ENCODE measurements around the gene RPL37. TPM values are rescaled to one million over a fixed set of nuclear protein-coding genes. Genes with fewer than 3 reads are reported as not detected.

Gene RPL37
- polyA plus RNA-seq, 1 of the 3 experiments (the other 2 are of a cell fraction) = 465 TPM

GRCh38 chr5:40828021-40828631 lies 6.9 kb downstream of the RPL37 start:
- H3K4me3 ChIP-seq (ENCODE audit: low read depth in 2 of 2, low read length in 1 of 2) = no peak overlapping the region
- TF ChIP-seq POLR2AphosphoS5 (IDR thresholded peaks at IDR 0.05; ENCODE audit: low read depth, low read length) = peak; percentile 17; the same call in 1 of the 2 replicates
- no peak for TF ChIP-seq EP300 (IDR thresholded peaks at IDR 0.05; ENCODE audit: borderline replicate concordance in 1 of 2, low read depth in 1 of 2, low read length in 1 of 2)
- DNase-seq = no peak
- no peak overlapping the region for H2AFZ ChIP-seq (ENCODE audit: low read depth)
- H3K4me2 ChIP-seq = no peak overlapping the region
- POLR2A ChIA-PET = no interaction called here
- H3K9ac ChIP-seq = no peak overlapping the region
- peaks cover 10 to 17% of the 10 kb centered on the region in 2 experiments; a peak in 3 of 4 replicates for H3K4me1 ChIP-seq (ENCODE audit: control insufficient read depth in 1 of 2, insufficient read depth in 2 of 2, low read depth in 1 of 2, low read length in 1 of 2)
- no peaks in the 10 kb centered on the region for H3K9me2 ChIP-seq
- no peaks in the 10 kb centered on the region for H3K9me3 ChIP-seq
- peaks cover 49% of the 10 kb centered on the region for H3K79me2 ChIP-seq (ENCODE audit: insufficient read depth)
- peaks cover 63 to 67% of the 10 kb centered on the region in 2 experiments for H3K36me3 ChIP-seq (replicated peaks in 1 of 2; ENCODE audit: control insufficient read depth in 1 of 2, insufficient read depth in 2 of 2, low read length in 1 of 2)
- no peaks in the 10 kb centered on the region for H3K27me3 ChIP-seq (ENCODE audit: insufficient read depth)
- WGBS (ENCODE audit: low lambda C conversion rate) = 96% methylated on average over 3 of the region's 3 CpGs
- H3K27ac ChIP-seq (ENCODE audit: low read depth in 2 of 2, low read length in 1 of 2) = peak overlapping the region in 1 of 2 experiments; percentile 5; a peak in 1 of 4 replicates
- CTCF ChIA-PET = no interaction called here
- peaks cover 76% of the 10 kb centered on the region for H4K20me1 ChIP-seq (ENCODE audit: insufficient read depth)
- H3F3A ChIP-seq (replicated peaks; ENCODE audit: insufficient read depth) = peaks cover 93% of the 10 kb centered on the region

GRCh38 chr5:40827188-40827977 lies 7.6 kb downstream of the RPL37 start:
- Histone ChIP-seq H3K4me2 (no peak overlapping the region), H3K4me3 (ENCODE audit: low read depth in 2 of 2, low read length in 1 of 2) (no peak overlapping the region), H3K79me2 (ENCODE audit: insufficient read depth) (peaks cover 41% of the 10 kb centered on the region; the same call in 1 of the 2 replicates), H3K27me3 (ENCODE audit: insufficient read depth) (no peaks in the 10 kb centered on the region), H3K9me3 (no peaks in the 10 kb centered on the region), H3K27ac (ENCODE audit: low read depth in 2 of 2, low read length in 1 of 2) (peak overlapping the region in 1 of 2 experiments; percentile 5; a peak in 1 of 4 replicates), H3K9ac (no peak overlapping the region), H3F3A (replicated peaks; ENCODE audit: insufficient read depth) (peaks cover 86% of the 10 kb centered on the region), H4K20me1 (ENCODE audit: insufficient read depth) (peaks cover 69% of the 10 kb centered on the region), H3K36me3 (replicated peaks in 1 of 2; ENCODE audit: control insufficient read depth in 1 of 2, insufficient read depth in 2 of 2, low read length in 1 of 2) (peaks cover 55 to 60% of the 10 kb centered on the region in 2 experiments), H3K4me1 (ENCODE audit: control insufficient read depth in 1 of 2, insufficient read depth in 2 of 2, low read depth in 1 of 2, low read length in 1 of 2) (peaks cover 4 to 10% of the 10 kb centered on the region in 2 experiments; a peak in 3 of 4 replicates), H3K9me2 (no peaks in the 10 kb centered on the region), H2AFZ (ENCODE audit: low read depth) (no peak overlapping the region)
- WGBS (ENCODE audit: low lambda C conversion rate) = 90% methylated on average over 14 of the region's 14 CpGs
- DNase-seq = no peak
- CTCF ChIA-PET = no interaction called here
- POLR2A ChIA-PET = interaction anchor here (1.1 kb wide), 1 partner anchor 29 kb away, joined by 4 read pairs; the partner anchor contains the start of gene PRKAA1
- TF ChIP-seq GATA2 (CRISPR knock-in tag; IDR thresholded peaks at IDR 0.05) = no peak
- TF ChIP-seq SIN3A (IDR thresholded peaks at IDR 0.05; ENCODE audit: borderline replicate concordance, low read depth, low read length) = no peak
- TF ChIP-seq REST (IDR thresholded peaks at IDR 0.05; ENCODE audit: low read depth, low read length) = no peak
- TF ChIP-seq POLR2AphosphoS5 (IDR thresholded peaks at IDR 0.05; ENCODE audit: low read depth, low read length) = peak; percentile 43; the same call in 1 of the 2 replicates
- no peak for TF ChIP-seq MXI1 (IDR thresholded peaks at IDR 0.05; ENCODE audit: low read depth, low read length)
- no peak for TF ChIP-seq MEF2A (IDR thresholded peaks at IDR 0.05; ENCODE audit: borderline replicate concordance, low read depth)
- no peak for TF ChIP-seq IRF3 (IDR thresholded peaks at IDR 0.05; ENCODE audit: low read depth, low read length)
- TF ChIP-seq EP300 (IDR thresholded peaks at IDR 0.05; ENCODE audit: borderline replicate concordance in 1 of 2, low read depth in 1 of 2, low read length in 1 of 2) = no peak

Data from SK-N-SH (cell line).